HepG2 (cell line): ENCODE results near the gene MOGAT3. TPM values are rescaled to one million over a fixed set of nuclear protein-coding genes. Genes with fewer than 3 reads are reported as not detected.

Source experiments
- ELF4 ChIP-seq: sonication (generic); formaldehyde crosslinking; IDR thresholded peaks from 2 replicates; pipeline ENCODE4 v1.5.0; 2020; ENCODE audit warnings: missing genetic modification reagents, mild to moderate bottlenecking, moderate library complexity, borderline replicate concordance
- GABPB1 ChIP-seq: IDR thresholded peaks from 2 replicates; pipeline ENCODE4 v1.6.1; 2016; ENCODE audit warnings: mild to moderate bottlenecking, missing genetic modification reagents, moderate library complexity, missing compliant biosample characterization
- HNRNPH1 ChIP-seq: fragments of 200-400 bp; formaldehyde crosslinking; optimal IDR thresholded peaks from 2 replicates; pipeline ENCODE3; 2017; ENCODE audit warnings: mild to moderate bottlenecking, low read depth, low read length
- KAT2B ChIP-seq: fragments of 150-350 bp; IDR thresholded peaks from 2 replicates; pipeline ENCODE4 v1.6.1; 2014; ENCODE audit warnings: low read depth, low read length, borderline replicate concordance
- KDM4B ChIP-seq: sonication (generic); formaldehyde crosslinking; IDR thresholded peaks from 2 replicates; pipeline ENCODE4 v1.4.0; 2020; ENCODE audit warnings: missing genetic modification reagents
- NR0B2 ChIP-seq: sonication (generic); formaldehyde crosslinking; IDR thresholded peaks from 2 replicates; pipeline ENCODE4 v1.4.0; 2020; ENCODE audit warnings: mild to moderate bottlenecking, missing genetic modification reagents
- PAX8 ChIP-seq: sonication (generic); formaldehyde crosslinking; IDR thresholded peaks from 2 replicates; pipeline ENCODE4 v1.8.0; 2022; ENCODE audit warnings: mild to moderate bottlenecking, missing genetic modification reagents, borderline replicate concordance
- POLR2G ChIP-seq: fragments of 200-400 bp; formaldehyde crosslinking; IDR thresholded peaks from 2 replicates; pipeline ENCODE4 v1.6.1; 2018; ENCODE audit warnings: mild to moderate bottlenecking, low read depth, low read length, moderate library complexity
- TBX2 ChIP-seq: sonication (generic); formaldehyde crosslinking; IDR thresholded peaks from 2 replicates; pipeline ENCODE4 v1.5.0; 2020; ENCODE audit warnings: missing genetic modification reagents, mild to moderate bottlenecking, borderline replicate concordance
- U2AF2 ChIP-seq: fragments of 200-400 bp; formaldehyde crosslinking; IDR thresholded peaks from 2 replicates; pipeline ENCODE4 v1.6.1; 2017; ENCODE audit warnings: low read depth, mild to moderate bottlenecking, low read length
- ZFP36 ChIP-seq: fragments of 150-350 bp; IDR thresholded peaks from 2 replicates; pipeline ENCODE4 v1.6.1; 2018; ENCODE audit warnings: borderline replicate concordance, low read length, low read depth; ENCODE audit not compliant: partially characterized antibody
- ZHX2 ChIP-seq, 2 experiments: sonication (generic) in 1 of 2; formaldehyde crosslinking in 1 of 2; IDR thresholded peaks; 2 replicates each; pipeline versions ENCODE4 v1.6.1 to v1.9.0; 2014 to 2022; ENCODE audit warnings: antibody characterized with exemption in 1 of 2, borderline replicate concordance in 1 of 2, inconsistent platforms in 1 of 2, low read depth in 1 of 2, missing genetic modification reagents in 1 of 2
- ZNF230 ChIP-seq: sonication (generic); formaldehyde crosslinking; IDR thresholded peaks from 2 replicates; pipeline ENCODE4 v1.4.0; 2020; ENCODE audit warnings: mild to moderate bottlenecking, missing genetic modification reagents
- ZNF30 ChIP-seq: sonication (generic); formaldehyde crosslinking; IDR thresholded peaks from 2 replicates; pipeline ENCODE4 v1.5.0; 2020; ENCODE audit warnings: mild to moderate bottlenecking, missing genetic modification reagents
- ZNF430 ChIP-seq: sonication (generic); formaldehyde crosslinking; IDR thresholded peaks from 2 replicates; pipeline ENCODE4 v1.9.0; 2021; ENCODE audit warnings: mild to moderate bottlenecking, missing genetic modification reagents
- ZNF556 ChIP-seq: sonication (generic); formaldehyde crosslinking; IDR thresholded peaks from 2 replicates; pipeline ENCODE4 v1.4.0; 2020; ENCODE audit warnings: mild to moderate bottlenecking, missing genetic modification reagents, borderline replicate concordance
- ZNF7 ChIP-seq: IDR thresholded peaks from 2 replicates; pipeline ENCODE4 v1.6.1; 2016; ENCODE audit warnings: missing biosample characterization, missing genetic modification reagents
- polyA plus RNA-seq, 8 experiments: library from polyadenylated mRNA; depleted of rRNA in 3 of 8; stranded (reverse) in 7 of 8; unstranded in 1 of 8; fragments of >200 nt; fragmentation: Illumina TruSeq in 4 of 8; extraction: Trizol in 4 of 8; gene quantifications; 2 replicates each; pipeline versions ENCODE4 v1.2.1 to v1.2.3, GENCODE V29; 2011 to 2016; ENCODE audit warnings: low read depth in 4 of 8, missing spikeins in 1 of 8, mixed read lengths in 1 of 8; ENCODE audit not compliant: insufficient read depth in 1 of 8
- total RNA-seq, 5 experiments: library from RNA; depleted of rRNA; stranded (reverse); fragments of >200 nt; fragmentation: Illumina TruSeq; extraction: Trizol; gene quantifications; 2 replicates each; pipeline ENCODE4 v1.2.3, GENCODE V29; 2016; ENCODE audit warnings: low read depth in 1 of 5
- TF ChIP-seq, protein P1 (sequence below): sonication (generic); formaldehyde crosslinking; IDR thresholded peaks from 2 replicates; pipeline ENCODE4 v1.4.0; 2020; ENCODE audit warnings: missing genetic modification reagents
- TF ChIP-seq, protein P2 (sequence below): sonication (generic); formaldehyde crosslinking; IDR thresholded peaks from 2 replicates; pipeline ENCODE4 v1.8.0; 2022; ENCODE audit warnings: mild to moderate bottlenecking, missing genetic modification reagents, borderline replicate concordance

Gene MOGAT3
- total and polyA plus RNA-seq, 2 of the 13 experiments (the other 11 are each of a cell fraction or from before 2014, with no cell fraction given), result 22.5 to 30.5 TPM

DNA sequence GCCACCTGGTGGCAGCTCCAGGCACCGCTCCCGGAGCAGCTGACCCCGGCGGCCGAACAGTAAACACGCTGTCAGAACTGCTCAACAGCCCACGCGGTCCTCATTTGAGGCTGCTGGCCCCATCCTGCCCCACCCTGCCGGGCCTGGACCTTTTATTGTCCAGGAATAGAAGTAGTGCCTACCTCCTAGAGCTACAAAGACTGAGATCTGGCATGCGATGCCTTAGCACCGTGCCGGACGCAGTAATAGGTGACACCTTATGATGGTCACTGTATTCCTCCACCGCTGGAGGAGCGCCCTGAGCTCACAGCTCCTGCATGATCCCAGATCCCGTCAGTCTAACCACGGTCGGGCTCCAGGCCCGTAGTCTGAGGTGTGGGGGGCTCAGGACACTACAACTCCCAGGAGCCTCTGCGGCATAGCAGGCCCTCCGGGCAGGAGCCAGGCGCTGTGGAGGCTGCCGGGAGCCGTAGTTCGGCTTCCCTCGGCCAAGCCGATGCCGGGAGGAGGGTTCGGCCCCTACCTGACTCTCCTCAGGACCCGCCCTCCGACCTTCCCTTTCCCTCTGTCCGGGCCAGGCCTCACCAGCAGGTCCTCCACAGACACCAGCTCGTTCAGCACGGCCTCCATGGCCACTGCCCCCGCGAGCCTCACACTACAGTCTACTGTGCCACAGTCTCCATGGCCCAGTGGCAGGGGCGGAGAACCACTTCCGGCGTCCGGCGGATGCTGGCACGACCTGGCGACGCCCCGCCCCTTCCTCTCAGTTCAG is 43.7 kb upstream of the MOGAT3 start, which contains the start of gene FIS1 (continued):
- TF ChIP-seq ZHX2 (IDR thresholded peaks at IDR 0.05; ENCODE audit: low read depth), result no peak
- TF ChIP-seq ZHX2 (CRISPR knock-in tag; IDR thresholded peaks at IDR 0.05; ENCODE audit: borderline replicate concordance), result no peak; the same call in 1 of the 2 replicates
- TF ChIP-seq ZNF7 (CRISPR knock-in tag), result no peak
- TF ChIP-seq, protein P1, sequence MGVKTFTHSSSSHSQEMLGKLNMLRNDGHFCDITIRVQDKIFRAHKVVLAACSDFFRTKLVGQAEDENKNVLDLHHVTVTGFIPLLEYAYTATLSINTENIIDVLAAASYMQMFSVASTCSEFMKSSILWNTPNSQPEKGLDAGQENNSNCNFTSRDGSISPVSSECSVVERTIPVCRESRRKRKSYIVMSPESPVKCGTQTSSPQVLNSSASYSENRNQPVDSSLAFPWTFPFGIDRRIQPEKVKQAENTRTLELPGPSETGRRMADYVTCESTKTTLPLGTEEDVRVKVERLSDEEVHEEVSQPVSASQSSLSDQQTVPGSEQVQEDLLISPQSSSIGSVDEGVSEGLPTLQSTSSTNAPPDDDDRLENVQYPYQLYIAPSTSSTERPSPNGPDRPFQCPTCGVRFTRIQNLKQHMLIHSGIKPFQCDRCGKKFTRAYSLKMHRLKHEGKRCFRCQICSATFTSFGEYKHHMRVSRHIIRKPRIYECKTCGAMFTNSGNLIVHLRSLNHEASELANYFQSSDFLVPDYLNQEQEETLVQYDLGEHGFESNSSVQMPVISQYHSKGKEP, result 0 out of 2 replicates have a peak, but pooled peaks have one; percentile 68
- TF ChIP-seq POLR2G, result peak; percentile 95
- TF ChIP-seq ZFP36, result no peak
- no peak for TF ChIP-seq ZNF30
- TF ChIP-seq NR0B2 (CRISPR knock-in tag), result peak; percentile 83
- 0 out of 2 replicates have a peak, but pooled peaks have one; percentile 70 for TF ChIP-seq KDM4B (CRISPR knock-in tag)
- TF ChIP-seq PAX8 (CRISPR knock-in tag), result no peak
- TF ChIP-seq U2AF2, result no peak
- peak; percentile 97 for TF ChIP-seq GABPB1
- TF ChIP-seq ZNF430, result peak; percentile 91
- TF ChIP-seq ZNF556, result no peak
- no peak for TF ChIP-seq KAT2B
- TF ChIP-seq, protein P2, sequence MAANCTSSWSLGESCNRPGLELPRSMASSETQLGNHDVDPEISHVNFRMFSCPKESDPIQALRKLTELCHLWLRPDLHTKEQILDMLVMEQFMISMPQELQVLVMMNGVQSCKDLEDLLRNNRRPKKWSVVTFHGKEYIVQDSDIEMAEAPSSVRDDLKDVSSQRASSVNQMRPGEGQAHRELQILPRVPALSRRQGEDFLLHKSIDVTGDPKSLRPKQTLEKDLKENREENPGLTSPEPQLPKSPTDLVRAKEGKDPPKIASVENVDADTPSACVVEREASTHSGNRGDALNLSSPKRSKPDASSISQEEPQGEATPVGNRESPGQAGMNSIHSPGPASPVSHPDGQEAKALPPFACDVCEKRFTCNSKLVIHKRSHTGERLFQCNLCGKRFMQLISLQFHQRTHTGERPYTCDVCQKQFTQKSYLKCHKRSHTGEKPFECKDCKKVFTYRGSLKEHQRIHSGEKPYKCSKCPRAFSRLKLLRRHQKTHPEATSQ (CRISPR knock-in tag), result no peak; the same call in 1 of the 2 replicates
- TF ChIP-seq TBX2 (CRISPR knock-in tag), result peak; percentile 44; the same call in 1 of the 2 replicates
- peak; percentile 40 for TF ChIP-seq ZNF230 (CRISPR knock-in tag)
- no peak for TF ChIP-seq HNRNPH1
- TF ChIP-seq ELF4 (CRISPR knock-in tag), result no peak
